ENCODE measurements around the gene LPAR1. TPM values are rescaled to one million over a fixed set of nuclear protein-coding genes. Genes with fewer than 3 reads are reported as not detected.

LPAR1 gene
- total and polyA plus RNA-seq, 9 of the 15 experiments (the other 6 are each of a cell fraction or from before 2014, with no cell fraction given) = 0.13 TPM; not detected in 8

GRCh38 chr9:110922145-110922544 lies 116.1 kb downstream of the LPAR1 start:
- Histone ChIP-seq H4K20me1 (replicated peaks; ENCODE audit: control insufficient read depth, insufficient read depth, low read length) (no peaks in the 10 kb centered on the region), H3K79me2 (ENCODE audit: control insufficient read depth, insufficient read depth, low read length) (no peaks in the 10 kb centered on the region), H3K36me3 (ENCODE audit: control insufficient read depth, insufficient read depth, low read length) (no peaks in the 10 kb centered on the region), H2AFZ (ENCODE audit: low read depth, low read length) (no peak overlapping the region), H3K27me3 (ENCODE audit: control insufficient read depth in 2 of 2, insufficient read depth in 2 of 2, low read length in 2 of 2) (no peaks in the 10 kb centered on the region), H3K4me3 (no peak overlapping the region), H3K27ac (ENCODE audit: extremely low read depth, low read depth, low read length) (no peak overlapping the region), H3K4me2 (ENCODE audit: insufficient read depth, low read length) (no peak overlapping the region), H3K9ac (ENCODE audit: insufficient read depth in 1 of 2, low read depth in 2 of 2, low read length in 2 of 2) (no peak overlapping the region), H3K9me1 (ENCODE audit: control insufficient read depth, insufficient read depth, low read length) (no peaks in the 10 kb centered on the region), H3K9me3 (replicated peaks; ENCODE audit: control insufficient read depth, insufficient read depth, low read depth, low read length) (no peaks in the 10 kb centered on the region; the same call in 1 of the 2 replicates), H3K4me1 (replicated peaks in 1 of 2; ENCODE audit: control insufficient read depth in 2 of 2, insufficient read depth in 2 of 2, low read length in 2 of 2) (no peaks in the 10 kb centered on the region)
- intact Hi-C loops (cut with micrococcal nuclease) = no loop called here
- FAIRE-seq = no peak
- in situ Hi-C loops (cut with MboI) = no loop called here
- WGBS (ENCODE audit: insufficient coverage, low coverage, missing lambda C conversion rate) = 0% methylated on average over 3 of the region's 3 CpGs
- no peak for ATAC-seq
- POLR2A ChIA-PET = no interaction called here
- CTCF ChIA-PET (ENCODE audit: low intra/inter-chr PET ratio) = no interaction called here
- DNase-seq (ENCODE audit: extremely low read depth in 1 of 4, low spot score in 3 of 4) = no peak
- no TSS peak for BruUV-seq (replicated peaks)
- TF ChIP-seq U2AF2 (optimal IDR thresholded peaks at IDR 0.05; ENCODE audit: low read depth, low read length) = no peak
- TF ChIP-seq, protein P1, sequence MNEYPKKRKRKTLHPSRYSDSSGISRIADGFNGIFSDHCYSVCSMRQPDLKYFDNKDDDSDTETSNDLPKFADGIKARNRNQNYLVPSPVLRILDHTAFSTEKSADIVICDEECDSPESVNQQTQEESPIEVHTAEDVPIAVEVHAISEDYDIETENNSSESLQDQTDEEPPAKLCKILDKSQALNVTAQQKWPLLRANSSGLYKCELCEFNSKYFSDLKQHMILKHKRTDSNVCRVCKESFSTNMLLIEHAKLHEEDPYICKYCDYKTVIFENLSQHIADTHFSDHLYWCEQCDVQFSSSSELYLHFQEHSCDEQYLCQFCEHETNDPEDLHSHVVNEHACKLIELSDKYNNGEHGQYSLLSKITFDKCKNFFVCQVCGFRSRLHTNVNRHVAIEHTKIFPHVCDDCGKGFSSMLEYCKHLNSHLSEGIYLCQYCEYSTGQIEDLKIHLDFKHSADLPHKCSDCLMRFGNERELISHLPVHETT (CRISPR knock-in tag; conservative IDR thresholded peaks at IDR 0.05 in 1 of 2, IDR thresholded peaks at IDR 0.05 in 1 of 2) = no peak
- TF ChIP-seq BCOR (IDR thresholded peaks at IDR 0.05) = no peak
- no peak for TF ChIP-seq SRSF7 (optimal IDR thresholded peaks at IDR 0.05; ENCODE audit: low read depth, low read length)
- no peak for TF ChIP-seq NFIX (CRISPR knock-in tag; IDR thresholded peaks at IDR 0.05; ENCODE audit: low read depth)
- no peak for TF ChIP-seq NFRKB (IDR thresholded peaks at IDR 0.05; ENCODE audit: low read depth)
- TF ChIP-seq, protein P2, sequence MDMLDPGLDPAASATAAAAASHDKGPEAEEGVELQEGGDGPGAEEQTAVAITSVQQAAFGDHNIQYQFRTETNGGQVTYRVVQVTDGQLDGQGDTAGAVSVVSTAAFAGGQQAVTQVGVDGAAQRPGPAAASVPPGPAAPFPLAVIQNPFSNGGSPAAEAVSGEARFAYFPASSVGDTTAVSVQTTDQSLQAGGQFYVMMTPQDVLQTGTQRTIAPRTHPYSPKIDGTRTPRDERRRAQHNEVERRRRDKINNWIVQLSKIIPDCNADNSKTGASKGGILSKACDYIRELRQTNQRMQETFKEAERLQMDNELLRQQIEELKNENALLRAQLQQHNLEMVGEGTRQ (CRISPR knock-in tag; IDR thresholded peaks at IDR 0.05) = no peak
- no peak for TF ChIP-seq SFPQ (IDR thresholded peaks at IDR 0.05; ENCODE audit: low read depth, low read length)
- TF ChIP-seq, protein P3, sequence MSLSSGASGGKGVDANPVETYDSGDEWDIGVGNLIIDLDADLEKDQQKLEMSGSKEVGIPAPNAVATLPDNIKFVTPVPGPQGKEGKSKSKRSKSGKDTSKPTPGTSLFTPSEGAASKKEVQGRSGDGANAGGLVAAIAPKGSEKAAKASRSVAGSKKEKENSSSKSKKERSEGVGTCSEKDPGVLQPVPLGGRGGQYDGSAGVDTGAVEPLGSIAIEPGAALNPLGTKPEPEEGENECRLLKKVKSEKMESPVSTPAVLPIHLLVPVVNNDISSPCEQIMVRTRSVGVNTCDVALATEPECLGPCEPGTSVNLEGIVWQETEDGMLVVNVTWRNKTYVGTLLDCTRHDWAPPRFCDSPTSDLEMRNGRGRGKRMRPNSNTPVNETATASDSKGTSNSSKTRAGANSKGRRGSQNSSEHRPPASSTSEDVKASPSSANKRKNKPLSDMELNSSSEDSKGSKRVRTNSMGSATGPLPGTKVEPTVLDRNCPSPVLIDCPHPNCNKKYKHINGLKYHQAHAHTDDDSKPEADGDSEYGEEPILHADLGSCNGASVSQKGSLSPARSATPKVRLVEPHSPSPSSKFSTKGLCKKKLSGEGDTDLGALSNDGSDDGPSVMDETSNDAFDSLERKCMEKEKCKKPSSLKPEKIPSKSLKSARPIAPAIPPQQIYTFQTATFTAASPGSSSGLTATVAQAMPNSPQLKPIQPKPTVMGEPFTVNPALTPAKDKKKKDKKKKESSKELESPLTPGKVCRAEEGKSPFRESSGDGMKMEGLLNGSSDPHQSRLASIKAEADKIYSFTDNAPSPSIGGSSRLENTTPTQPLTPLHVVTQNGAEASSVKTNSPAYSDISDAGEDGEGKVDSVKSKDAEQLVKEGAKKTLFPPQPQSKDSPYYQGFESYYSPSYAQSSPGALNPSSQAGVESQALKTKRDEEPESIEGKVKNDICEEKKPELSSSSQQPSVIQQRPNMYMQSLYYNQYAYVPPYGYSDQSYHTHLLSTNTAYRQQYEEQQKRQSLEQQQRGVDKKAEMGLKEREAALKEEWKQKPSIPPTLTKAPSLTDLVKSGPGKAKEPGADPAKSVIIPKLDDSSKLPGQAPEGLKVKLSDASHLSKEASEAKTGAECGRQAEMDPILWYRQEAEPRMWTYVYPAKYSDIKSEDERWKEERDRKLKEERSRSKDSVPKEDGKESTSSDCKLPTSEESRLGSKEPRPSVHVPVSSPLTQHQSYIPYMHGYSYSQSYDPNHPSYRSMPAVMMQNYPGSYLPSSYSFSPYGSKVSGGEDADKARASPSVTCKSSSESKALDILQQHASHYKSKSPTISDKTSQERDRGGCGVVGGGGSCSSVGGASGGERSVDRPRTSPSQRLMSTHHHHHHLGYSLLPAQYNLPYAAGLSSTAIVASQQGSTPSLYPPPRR (CRISPR knock-in tag; IDR thresholded peaks at IDR 0.05; ENCODE audit: borderline replicate concordance) = no peak
- no peak for TF ChIP-seq SMARCA5 (IDR thresholded peaks at IDR 0.05)
- TF ChIP-seq NR3C1 (CRISPR knock-in tag; IDR thresholded peaks at IDR 0.05) = no peak

Measured in K562 (cell line).